Panc1 (cell line): ENCODE measurements around the gene VPS26A. TPM values are rescaled to one million over a fixed set of nuclear protein-coding genes. Genes with fewer than 3 reads are reported as not detected.
A peak's percentile ranks its signal among the peaks of the same experiment; 100 is the strongest.

Source experiments
- ATAC-seq: fragments of 200-7000 bp; cut with Tn5 transposase; 2 replicates; pipeline ENCODE4 v1.9.1; 2020; ENCODE audit warnings: mild to moderate bottlenecking, moderate library complexity
- BruUV-seq: library from RNA; stranded (reverse); fragments of 400-500 nt; replicated peaks from 2 replicates; lab custom pipeline; 2021; lab: Mats Ljungman, UMichigan
- CTCF ChIA-PET: fragments of 300-600 bp; sonication (Branson Sonifier 250); formaldehyde crosslinking; loops from one replicate; lab custom pipeline; 2022; ENCODE audit warnings: antibody characterized with exemption; lab: Charles Lee
- POLR2A ChIA-PET: fragments of 300-600 bp; sonication (Branson Sonifier 250); formaldehyde crosslinking; loops from one replicate; lab custom pipeline; 2022; ENCODE audit warnings: antibody characterized with exemption; lab: Charles Lee
- DNase-seq: peaks from one replicate; pipeline ENCODE4 v3.0.0-alpha.2; 2010; ENCODE audit warnings: low read depth, low spot score
- H3K27ac ChIP-seq: 2 replicates; pipeline ENCODE4 v1.5.1; 2011; ENCODE audit warnings: mild to moderate bottlenecking, low read length, inconsistent platforms
- H3K27me3 ChIP-seq: fragments of 200-500 bp; sonication (Bioruptor generic); 2 replicates; pipeline ENCODE4 v1.6.0; 2014; ENCODE audit warnings: low read length, inconsistent platforms; ENCODE audit not compliant: control insufficient read depth, insufficient read depth
- H3K36me3 ChIP-seq: fragments of 200-500 bp; sonication (Bioruptor generic); 2 replicates; pipeline ENCODE4 v1.5.1; 2014; ENCODE audit warnings: inconsistent platforms, mild to moderate bottlenecking, low read length, moderate library complexity; ENCODE audit not compliant: control insufficient read depth, insufficient read depth
- H3K4me1 ChIP-seq: 2 replicates; pipeline ENCODE4 v1.5.1; 2011; ENCODE audit warnings: inconsistent platforms, mild to moderate bottlenecking, low read length, moderate library complexity; ENCODE audit not compliant: control insufficient read depth, insufficient read depth
- H3K4me3 ChIP-seq, 2 experiments: 2 replicates each; pipeline ENCODE4 v1.5.1; 2011 to 2012; ENCODE audit warnings: low read depth in 2 of 2, low read length in 2 of 2, mild to moderate bottlenecking in 2 of 2, inconsistent platforms in 1 of 2, moderate library complexity in 1 of 2
- H3K9me3 ChIP-seq: fragments of 200-500 bp; sonication (Bioruptor generic); 2 replicates; pipeline ENCODE4 v1.5.1; 2014; ENCODE audit warnings: low read depth, mild to moderate bottlenecking, inconsistent platforms, low read length, moderate library complexity; ENCODE audit not compliant: control insufficient read depth, insufficient read depth
- CTCF ChIP-seq: fragments of 450-650 bp; IDR thresholded peaks from 2 replicates; pipeline ENCODE4 v1.5.1; 2017; ENCODE audit warnings: mild to moderate bottlenecking
- POLR2AphosphoS5 ChIP-seq: IDR thresholded peaks from 2 replicates; pipeline ENCODE4 v1.6.1; 2012; ENCODE audit warnings: mild to moderate bottlenecking, low read depth, low read length, moderate library complexity
- REST ChIP-seq, 2 experiments: IDR thresholded peaks; 2 replicates each; pipeline ENCODE4 v1.6.1; 2011 to 2012; ENCODE audit warnings: low read depth in 2 of 2, control low read depth in 1 of 2, low read length in 1 of 2, mild to moderate bottlenecking in 1 of 2, moderate library complexity in 1 of 2; ENCODE audit not compliant: insufficient read depth in 1 of 2
- SIN3A ChIP-seq: IDR thresholded peaks from 2 replicates; pipeline ENCODE4 v1.6.1; 2012; ENCODE audit warnings: low read depth, mild to moderate bottlenecking, low read length, moderate library complexity, borderline replicate concordance; ENCODE audit not compliant: insufficient read depth
- TCF7L2 ChIP-seq: IDR thresholded peaks from 2 replicates; pipeline ENCODE4 v1.6.1; 2011; ENCODE audit warnings: mild to moderate bottlenecking, low read depth, low read length, inconsistent platforms
- in situ Hi-C: cut with HindIII; loops from 2 replicates; pipeline ENCODE4 v1.10.0; 2016; ENCODE audit warnings: low sequenced_read_pairs, low pct_unique_long_range_greater_than_20kb
- intact Hi-C: fragments of 100-400 bp; cut with micrococcal nuclease; formaldehyde crosslinking; loops from one replicate; pipeline ENCODE4 v1.10.0; 2022; ENCODE audit not compliant: unreplicated experiment
- total RNA-seq: library from RNA; stranded (reverse); gene quantifications from one replicate; pipeline ENCODE4 v1.2.1, GENCODE V29; 2021; ENCODE audit not compliant: unreplicated experiment

The VPS26A gene
- total RNA-seq, 1 experiment from 2014 or later = 88.9 TPM

- H3K9me3 ChIP-seq = no peaks in the 10 kb centered on the region
- ATAC-seq = no peak
- no peak for TF ChIP-seq POLR2AphosphoS5
- no peak for TF ChIP-seq SIN3A
- no peak for TF ChIP-seq TCF7L2
- TF ChIP-seq CTCF = no peak
- no peak overlapping the region for H3K27ac ChIP-seq
- no peak for DNase-seq
- POLR2A ChIA-PET = interaction anchor here (0.5 kb wide), 1 partner anchor 132 kb away, joined by 4 read pairs; no protein-coding TSS in a partner anchor
- intact Hi-C loops (no loop called here), in situ Hi-C loops (no loop called here)
- CTCF ChIA-PET = no interaction called here
- H3K36me3 ChIP-seq = no peaks in the 10 kb centered on the region
- H3K4me1 ChIP-seq = peaks cover 2% of the 10 kb centered on the region
- no peaks in the 10 kb centered on the region for H3K27me3 ChIP-seq
- no TSS peak for BruUV-seq
- H3K4me3 ChIP-seq = no peak overlapping the region
Observed at GRCh38 chr10:69090685-69091084, 33.3 kb upstream of the VPS26A start.

GRCh38 chr10:69091143-69091651 is 32.8 kb upstream of the VPS26A start:
- POLR2A ChIA-PET = interaction anchor here (0.5 kb wide), 1 partner anchor 133 kb away, joined by 4 read pairs; no protein-coding TSS in a partner anchor
- Histone ChIP-seq H3K27me3 (no peaks in the 10 kb centered on the region), H3K4me3 (peak overlapping the region in 1 of 2 experiments; percentile 1; a peak in 1 of 4 replicates), H3K27ac (no peak overlapping the region), H3K36me3 (no peaks in the 10 kb centered on the region), H3K9me3 (no peaks in the 10 kb centered on the region), H3K4me1 (peaks cover 2% of the 10 kb centered on the region)
- intact Hi-C loops = no loop called here
- no TSS peak for BruUV-seq
- ATAC-seq (no peak), DNase-seq (no peak)
- TF ChIP-seq POLR2AphosphoS5 (no peak), CTCF (no peak), REST (IDR thresholded peaks at IDR 0.05; ENCODE audit: insufficient read depth in 1 of 2, low read depth in 2 of 2, low read length in 1 of 2) (no peak), TCF7L2 (no peak), SIN3A (no peak)
- in situ Hi-C loops = no loop called here
- CTCF ChIA-PET = no interaction called here
